Retinal pigment epithelial cell (primary cell): ENCODE data around the gene HLA-C.
"Not testable (repeated sequence)": the region's sequence is repeated elsewhere in the genome, so short reads cannot be mapped to it uniquely, and the experiment has no call there.

Source experiments
- DNase-seq: peaks from one replicate; pipeline ENCODE4 v3.0.0-alpha.2; 2010; ENCODE audit warnings: low read depth
- H3K4me3 ChIP-seq: 2 replicates; pipeline ENCODE4 v1.5.1; 2011; ENCODE audit warnings: mild to moderate bottlenecking, low read length, control low read depth, moderate library complexity
- TF ChIP-seq, protein P1 (sequence below): conservative IDR thresholded peaks from 2 replicates; pipeline ENCODE4 v1.5.1; 2011; ENCODE audit warnings: low read depth, low read length, control low read depth, inconsistent platforms

The HLA-C gene

GRCh38 chr6:31293343-31293742, 21.5 kb upstream of the HLA-C start:
- no peak for DNase-seq
- TF ChIP-seq, protein P1, sequence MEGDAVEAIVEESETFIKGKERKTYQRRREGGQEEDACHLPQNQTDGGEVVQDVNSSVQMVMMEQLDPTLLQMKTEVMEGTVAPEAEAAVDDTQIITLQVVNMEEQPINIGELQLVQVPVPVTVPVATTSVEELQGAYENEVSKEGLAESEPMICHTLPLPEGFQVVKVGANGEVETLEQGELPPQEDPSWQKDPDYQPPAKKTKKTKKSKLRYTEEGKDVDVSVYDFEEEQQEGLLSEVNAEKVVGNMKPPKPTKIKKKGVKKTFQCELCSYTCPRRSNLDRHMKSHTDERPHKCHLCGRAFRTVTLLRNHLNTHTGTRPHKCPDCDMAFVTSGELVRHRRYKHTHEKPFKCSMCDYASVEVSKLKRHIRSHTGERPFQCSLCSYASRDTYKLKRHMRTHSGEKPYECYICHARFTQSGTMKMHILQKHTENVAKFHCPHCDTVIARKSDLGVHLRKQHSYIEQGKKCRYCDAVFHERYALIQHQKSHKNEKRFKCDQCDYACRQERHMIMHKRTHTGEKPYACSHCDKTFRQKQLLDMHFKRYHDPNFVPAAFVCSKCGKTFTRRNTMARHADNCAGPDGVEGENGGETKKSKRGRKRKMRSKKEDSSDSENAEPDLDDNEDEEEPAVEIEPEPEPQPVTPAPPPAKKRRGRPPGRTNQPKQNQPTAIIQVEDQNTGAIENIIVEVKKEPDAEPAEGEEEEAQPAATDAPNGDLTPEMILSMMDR: no peak
- no peak overlapping the region for H3K4me3 ChIP-seq

- no peak for DNase-seq
- no peak overlapping the region for H3K4me3 ChIP-seq
Observed at GRCh38 chr6:31289788-31290187, 17.9 kb upstream of the HLA-C start.

GRCh38 chr6:31287619-31288018, 15.7 kb upstream of the HLA-C start:
- no peak for DNase-seq
- no peak overlapping the region for H3K4me3 ChIP-seq
- TF ChIP-seq, protein P1: no peak

More at GRCh38 chr6:31289788-31290187, 17.9 kb upstream of the HLA-C start:
- TF ChIP-seq, protein P1: no peak

GRCh38 chr6:31285982-31286381, 14.1 kb upstream of the HLA-C start:
- DNase-seq: no peak
- TF ChIP-seq, protein P1: no peak
- no peak overlapping the region for H3K4me3 ChIP-seq

GRCh38 chr6:31285486-31285885, 13.6 kb upstream of the HLA-C start:
- DNase-seq: no peak
- no peak overlapping the region for H3K4me3 ChIP-seq
- TF ChIP-seq, protein P1: no peak

DNA sequence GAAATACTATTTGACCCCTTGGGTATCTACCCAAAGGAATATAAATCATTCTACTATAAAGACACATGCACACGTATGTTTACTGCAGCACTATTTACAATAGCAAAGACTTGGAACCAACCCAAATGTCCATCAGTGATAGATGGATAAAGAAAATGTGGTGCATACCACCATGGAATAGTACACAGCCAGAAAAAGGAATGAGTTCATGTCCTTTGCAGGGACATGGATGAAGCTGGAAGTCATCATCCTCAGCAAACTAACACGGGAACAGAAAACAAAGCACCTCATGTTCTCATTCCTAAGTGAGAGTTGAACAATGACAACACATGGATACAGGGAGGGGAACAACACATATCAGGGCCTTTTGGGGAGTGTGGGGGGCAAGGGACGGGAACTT, 7.8 kb upstream of the HLA-C start:
- H3K4me3 ChIP-seq, DNase-seq: not testable (repeated sequence)

GRCh38 chr6:31272836-31273626, 1.1 kb upstream of the HLA-C start:
- TF ChIP-seq, protein P1: no peak
- H3K4me3 ChIP-seq: no peak overlapping the region
- no peak for DNase-seq
